ENCODE measurements around the gene TPSB2. TPM values are rescaled to one million over a fixed set of nuclear protein-coding genes. Genes with fewer than 3 reads are reported as not detected.

Gene TPSB2
- total and polyA plus RNA-seq, 9 of the 15 experiments (the other 6 are each of a cell fraction or from before 2014, with no cell fraction given): 0.18 TPM; not detected in 8

DNA sequence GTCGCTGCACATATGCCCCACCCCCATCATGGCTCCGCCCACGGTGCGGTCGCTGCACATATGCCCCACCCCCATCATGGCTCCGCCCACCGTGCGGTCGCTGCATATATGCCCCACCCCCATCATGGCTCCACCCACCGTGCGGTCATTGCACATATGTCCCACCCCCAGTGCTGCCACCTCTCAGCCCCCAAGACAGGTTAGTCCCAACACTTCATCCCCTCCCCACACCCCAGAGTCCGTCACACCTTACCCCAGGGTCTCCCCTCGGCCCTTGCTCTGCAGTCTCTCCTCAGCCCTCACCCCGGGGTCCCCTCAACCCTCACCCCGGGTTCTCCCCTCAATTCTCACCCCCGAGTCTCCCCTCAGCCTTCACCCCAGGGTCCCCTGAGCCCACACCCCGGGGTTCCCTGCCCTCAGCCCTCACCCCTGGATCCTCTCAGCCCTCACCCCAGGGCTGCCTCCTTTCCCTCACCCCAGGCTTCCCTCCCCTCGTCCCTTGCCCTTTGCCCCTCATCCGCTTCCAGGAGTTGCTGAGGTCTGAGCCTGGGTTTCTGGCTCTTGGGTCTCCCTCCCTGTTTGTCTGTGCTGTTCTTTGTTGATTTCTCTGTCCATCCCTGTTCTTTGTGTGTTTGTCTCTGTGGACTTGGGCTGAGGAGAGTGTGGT is 30.5 kb downstream of the TPSB2 start:
- FAIRE-seq (no peak), DNase-seq (ENCODE audit: extremely low read depth in 1 of 4, low spot score in 3 of 4) (peak in 2 of 4 experiments; percentile 46 to 48), ATAC-seq (no peak)
- no TSS peak for BruUV-seq (replicated peaks)
- no peak overlapping the region for H2AFZ ChIP-seq (ENCODE audit: low read depth, low read length)
- H3K36me3 ChIP-seq (ENCODE audit: control insufficient read depth, insufficient read depth, low read length): no peaks in the 10 kb centered on the region
- TF ChIP-seq TEAD2 (tag; IDR thresholded peaks at IDR 0.05) (no peak), MAFG (tag; conservative IDR thresholded peaks at IDR 0.05) (no peak), ZNF583 (CRISPR knock-in tag; IDR thresholded peaks at IDR 0.05) (no peak), SIN3B (IDR thresholded peaks at IDR 0.05; ENCODE audit: low read depth) (no peak), MXD1 (CRISPR knock-in tag; IDR thresholded peaks at IDR 0.05; ENCODE audit: borderline replicate concordance, poor library complexity, severe bottlenecking) (no peak), ZNF644 (tag; IDR thresholded peaks at IDR 0.05; ENCODE audit: low read depth) (no peak), ZNF140 (CRISPR knock-in tag; IDR thresholded peaks at IDR 0.05) (no peak), CAMTA2 (CRISPR knock-in tag; conservative IDR thresholded peaks at IDR 0.05) (no peak), ARID2 (IDR thresholded peaks at IDR 0.05) (no peak), ESRRA (IDR thresholded peaks at IDR 0.05; ENCODE audit: borderline replicate concordance, low read depth) (no peak), MTF1 (CRISPR knock-in tag; IDR thresholded peaks at IDR 0.05; ENCODE audit: borderline replicate concordance) (no peak), ZBTB8A (IDR thresholded peaks at IDR 0.05; ENCODE audit: partially characterized antibody) (no peak), PHB (CRISPR knock-in tag; IDR thresholded peaks at IDR 0.05) (no peak), ZNF780A (CRISPR knock-in tag; IDR thresholded peaks at IDR 0.05) (no peak), CHD1 (IDR thresholded peaks at IDR 0.05; ENCODE audit: low read length) (no peak), ZNF584 (CRISPR knock-in tag; IDR thresholded peaks at IDR 0.05; ENCODE audit: low read depth) (no peak), NR2C2 (CRISPR knock-in tag; IDR thresholded peaks at IDR 0.05) (no peak), NR2C2 (tag; IDR thresholded peaks at IDR 0.05) (no peak), U2AF2 (optimal IDR thresholded peaks at IDR 0.05; ENCODE audit: low read depth, low read length) (no peak), CREBBP (IDR thresholded peaks at IDR 0.05; ENCODE audit: low read depth, low read length) (no peak), EHMT2 (IDR thresholded peaks at IDR 0.05) (no peak)
- WGBS (ENCODE audit: insufficient coverage, low coverage, missing lambda C conversion rate): 34% methylated on average over 5 of the region's 19 CpGs
- in situ Hi-C loops (cut with MboI) (loop anchor here (5.0 kb wide), 1 partner anchor 87 kb away; no protein-coding TSS in a partner anchor), intact Hi-C loops (cut with micrococcal nuclease) (no loop called here)
- no peak overlapping the region for H3K27ac ChIP-seq (ENCODE audit: extremely low read depth, low read depth, low read length)
- ChIA-PET POLR2A (no interaction called here), CTCF (ENCODE audit: low intra/inter-chr PET ratio) (no interaction called here)
- H4K20me1 ChIP-seq (replicated peaks; ENCODE audit: control insufficient read depth, insufficient read depth, low read length): no peaks in the 10 kb centered on the region; the same call in 1 of the 2 replicates
- no peak overlapping the region for H3K4me2 ChIP-seq (ENCODE audit: insufficient read depth, low read length)
- no peaks in the 10 kb centered on the region for H3K9me3 ChIP-seq (replicated peaks; ENCODE audit: control insufficient read depth, insufficient read depth, low read depth, low read length)
- no peaks in the 10 kb centered on the region for H3K79me2 ChIP-seq (ENCODE audit: control insufficient read depth, insufficient read depth, low read length)
- H3K9ac ChIP-seq (ENCODE audit: insufficient read depth in 1 of 2, low read depth in 2 of 2, low read length in 2 of 2): no peak overlapping the region
- peaks cover 0 to 53% of the 10 kb centered on the region in 2 experiments; a peak in 2 of 5 replicates for H3K4me1 ChIP-seq (replicated peaks in 1 of 2; ENCODE audit: control insufficient read depth in 2 of 2, insufficient read depth in 2 of 2, low read length in 2 of 2)
- no peak overlapping the region for H3K4me3 ChIP-seq
- H3K9me1 ChIP-seq (ENCODE audit: control insufficient read depth, insufficient read depth, low read length): no peaks in the 10 kb centered on the region
- peaks cover 9 to 41% of the 10 kb centered on the region in 2 experiments; a peak in 4 of 5 replicates for H3K27me3 ChIP-seq (ENCODE audit: control insufficient read depth in 2 of 2, insufficient read depth in 2 of 2, low read length in 2 of 2)

All from K562 (cell line).